ENCODE results near the gene VWA5B2.

The VWA5B2 gene

GRCh38 chr3:184282941-184283340 lies 53.6 kb downstream of the VWA5B2 start:
- no peak for DNase-seq

GRCh38 chr3:184283681-184284080 lies 54.3 kb downstream of the VWA5B2 start:
- no peak for DNase-seq

- DNase-seq = no peak
Observed at GRCh38 chr3:184284696-184285095, 55.3 kb downstream of the VWA5B2 start.

- DNase-seq = peak; percentile 12
Observed at GRCh38 chr3:184289426-184289938, 60.1 kb downstream of the VWA5B2 start.

GRCh38 chr3:184290331-184290730 lies 60.9 kb downstream of the VWA5B2 start:
- no peak for DNase-seq

DNA sequence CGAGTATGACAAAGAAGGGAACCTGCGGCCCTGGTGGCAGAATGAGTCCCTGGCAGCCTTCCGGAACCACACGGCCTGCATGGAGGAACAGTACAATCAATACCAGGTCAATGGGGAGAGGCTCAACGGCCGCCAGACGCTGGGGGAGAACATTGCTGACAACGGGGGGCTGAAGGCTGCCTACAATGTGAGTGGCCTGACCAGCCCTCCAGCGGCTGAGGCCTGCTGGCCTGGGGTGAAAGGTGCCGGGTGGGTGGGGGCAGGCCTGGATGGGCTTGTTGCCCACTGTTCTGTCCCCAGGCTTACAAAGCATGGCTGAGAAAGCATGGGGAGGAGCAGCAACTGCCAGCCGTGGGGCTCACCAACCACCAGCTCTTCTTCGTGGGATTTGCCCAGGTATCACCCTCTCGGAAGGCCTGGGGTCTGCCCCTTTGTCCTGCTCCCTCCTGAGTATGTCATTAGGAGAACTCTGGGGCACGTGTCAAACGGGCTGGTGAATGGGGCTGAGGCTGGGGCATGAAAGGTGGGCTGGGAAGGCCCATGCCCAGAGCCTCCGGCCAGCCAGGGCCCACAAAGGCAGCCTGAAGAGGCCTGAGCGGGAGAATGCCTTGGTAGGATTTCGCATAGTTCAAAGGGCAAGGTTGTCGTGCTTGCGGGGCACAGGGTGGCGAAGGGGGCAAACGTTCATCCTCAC lies 61.8 kb downstream of the VWA5B2 start:
- no peak for DNase-seq
